NCI-H128 (cell line): ENCODE data around the gene TRPC3.

Source experiments
- DNase-seq: peaks from one replicate; lab custom pipeline; 2025; ENCODE audit not compliant: unreplicated experiment; lab: John Stamatoyannopoulos, UW

The TRPC3 gene

DNA sequence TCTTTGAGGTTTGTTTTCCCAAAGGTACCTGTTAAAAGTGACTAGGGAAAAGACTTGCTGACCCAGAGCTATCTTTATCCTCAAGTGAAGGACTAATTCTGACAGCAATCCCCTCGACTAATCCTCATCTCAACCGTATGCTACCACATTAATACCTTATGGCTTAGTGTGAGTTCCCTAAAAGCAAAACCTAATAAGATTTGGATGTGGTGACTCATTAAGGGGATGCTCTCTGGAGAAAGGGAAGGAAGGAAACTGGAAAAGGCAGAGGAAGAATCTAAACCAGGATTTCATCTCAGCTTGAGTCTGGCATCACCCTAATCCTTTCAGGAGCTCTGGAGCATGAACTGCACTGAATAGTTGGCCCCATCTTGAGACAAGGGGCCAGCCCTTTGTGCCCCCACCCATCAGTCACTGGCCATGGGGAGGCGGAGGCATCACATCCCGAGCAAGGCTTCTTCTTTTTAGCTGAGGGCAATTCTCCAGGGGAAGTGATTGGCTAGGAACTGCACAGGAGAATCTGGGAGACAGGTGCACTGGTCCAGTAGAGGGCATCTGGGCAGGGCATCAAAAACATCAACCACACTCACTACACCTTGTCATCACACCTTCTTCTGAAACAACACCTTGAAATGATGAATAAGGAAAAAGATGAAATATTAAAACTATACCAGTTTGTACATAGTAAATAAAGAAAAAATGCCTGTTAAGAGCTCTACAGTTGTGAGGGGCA, 74.7 kb downstream of the TRPC3 start:
- no peak for DNase-seq

- DNase-seq: no peak
These were observed 75.8 kb downstream of the TRPC3 start for GRCh38 chr4:121876070-121876469.

DNA sequence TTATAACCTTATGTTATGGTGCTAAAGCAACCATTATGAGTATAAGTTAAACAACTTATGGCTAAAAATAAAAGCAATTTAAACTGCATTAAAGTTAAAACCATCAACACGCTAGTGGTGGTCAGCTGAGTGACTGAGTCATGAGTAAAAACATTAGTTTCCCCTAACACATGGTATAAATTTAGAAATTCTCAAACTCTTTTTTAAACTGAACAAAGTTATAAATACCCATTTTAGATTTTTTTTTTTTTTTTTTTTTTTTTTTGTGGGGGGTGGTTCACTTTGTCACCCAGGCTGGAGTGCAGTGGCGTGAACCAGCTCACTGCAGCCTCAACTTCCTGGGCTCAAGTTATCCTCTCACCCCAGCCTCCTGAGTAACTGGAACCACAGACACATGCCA, 76.2 kb downstream of the TRPC3 start:
- DNase-seq: no peak

GRCh38 chr4:121873604-121874003, 78.3 kb downstream of the TRPC3 start:
- DNase-seq: no peak

GRCh38 chr4:121869841-121870822, 81.7 kb downstream of the TRPC3 start, which contains the start of gene BBS7:
TSS of gene BBS7 (minus strand) at chr4:121870474. CDS start at chr4:121870313, 161 bp downstream.
- DNase-seq: peak; percentile 84

DNA sequence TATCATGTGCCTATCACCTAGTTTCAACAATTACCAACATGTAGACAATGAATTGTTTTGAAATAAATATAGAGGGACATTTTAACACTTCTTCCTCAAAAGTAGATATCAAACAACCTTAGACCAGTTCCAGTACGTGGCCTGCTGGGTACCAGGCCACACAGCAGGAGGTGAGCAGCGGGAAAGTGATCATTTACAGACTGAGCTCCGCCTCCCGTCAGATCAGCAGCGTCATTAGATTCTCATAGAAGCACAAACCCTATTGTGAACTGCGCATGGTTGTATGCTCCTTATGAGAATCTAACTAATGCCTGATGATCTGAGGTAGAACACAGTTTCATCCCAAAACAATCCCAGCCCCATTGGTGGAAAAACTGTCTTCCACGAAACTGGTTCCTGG, 88.1 kb downstream of the TRPC3 start:
- no peak for DNase-seq

- no peak for DNase-seq
These were observed 90.4 kb downstream of the TRPC3 start for GRCh38 chr4:121861426-121861825.

- no peak for DNase-seq
These were observed 91.7 kb downstream of the TRPC3 start for GRCh38 chr4:121860121-121860520.

- no peak for DNase-seq
These were observed 100.5 kb downstream of the TRPC3 start for GRCh38 chr4:121851354-121851753.

- DNase-seq: no peak
These were observed 105.2 kb downstream of the TRPC3 start for GRCh38 chr4:121846662-121847061.

GRCh38 chr4:121842862-121843261, 109.0 kb downstream of the TRPC3 start:
- DNase-seq: no peak

GRCh38 chr4:121838136-121838535, 113.7 kb downstream of the TRPC3 start:
- DNase-seq: no peak

DNA sequence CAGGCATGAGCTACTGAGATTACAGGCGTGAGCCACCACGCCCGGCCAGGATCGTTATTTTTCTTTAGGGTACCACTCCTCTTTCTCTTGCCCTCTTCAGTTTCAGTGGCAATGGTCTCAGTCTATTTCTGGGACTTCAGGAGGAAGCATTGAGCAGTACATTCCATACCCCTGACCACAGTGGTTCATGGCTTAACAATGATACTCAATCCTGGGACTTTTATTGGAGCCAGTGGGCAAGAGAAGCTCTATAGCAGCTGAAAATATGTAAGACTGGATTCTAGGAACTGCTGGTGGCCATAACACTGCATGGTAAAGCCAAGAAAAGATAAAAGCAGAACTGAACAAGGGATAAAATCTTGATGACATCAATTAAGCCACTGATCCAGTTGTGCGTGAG, 122.3 kb downstream of the TRPC3 start:
- DNase-seq: no peak
